Activated CD4-positive, alpha-beta T cell treated with anti-CD3 and anti-CD28 coated beads, Interleukin-2, amount 50 U/mL, for 4 hours (primary cell): Measurements from ENCODE around the gene COBLL1.

Experiments
- DNase-seq, 2 experiments: peaks; one replicate each; pipeline ENCODE4 v3.0.0-alpha.2; 2020

COBLL1 gene

DNA sequence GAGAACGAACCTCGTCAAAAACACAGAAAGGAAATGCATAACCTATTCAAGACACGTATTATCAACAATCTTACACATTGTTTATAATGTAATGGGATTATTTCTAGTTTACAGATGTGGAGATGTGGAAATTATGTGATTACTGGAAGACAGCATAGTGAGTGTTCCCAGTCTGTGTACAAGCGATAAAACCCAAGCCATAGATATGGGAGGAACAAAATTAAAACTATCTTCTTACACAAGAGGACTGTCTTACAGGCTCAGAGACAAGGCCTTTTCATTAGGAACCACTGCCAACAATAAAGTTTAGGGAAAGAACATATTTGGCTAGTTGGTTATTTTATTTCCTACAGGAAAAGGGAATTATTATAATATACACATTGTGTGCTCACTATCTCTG is 20.3 kb downstream of the COBLL1 start:
- DNase-seq, result no peak

DNA sequence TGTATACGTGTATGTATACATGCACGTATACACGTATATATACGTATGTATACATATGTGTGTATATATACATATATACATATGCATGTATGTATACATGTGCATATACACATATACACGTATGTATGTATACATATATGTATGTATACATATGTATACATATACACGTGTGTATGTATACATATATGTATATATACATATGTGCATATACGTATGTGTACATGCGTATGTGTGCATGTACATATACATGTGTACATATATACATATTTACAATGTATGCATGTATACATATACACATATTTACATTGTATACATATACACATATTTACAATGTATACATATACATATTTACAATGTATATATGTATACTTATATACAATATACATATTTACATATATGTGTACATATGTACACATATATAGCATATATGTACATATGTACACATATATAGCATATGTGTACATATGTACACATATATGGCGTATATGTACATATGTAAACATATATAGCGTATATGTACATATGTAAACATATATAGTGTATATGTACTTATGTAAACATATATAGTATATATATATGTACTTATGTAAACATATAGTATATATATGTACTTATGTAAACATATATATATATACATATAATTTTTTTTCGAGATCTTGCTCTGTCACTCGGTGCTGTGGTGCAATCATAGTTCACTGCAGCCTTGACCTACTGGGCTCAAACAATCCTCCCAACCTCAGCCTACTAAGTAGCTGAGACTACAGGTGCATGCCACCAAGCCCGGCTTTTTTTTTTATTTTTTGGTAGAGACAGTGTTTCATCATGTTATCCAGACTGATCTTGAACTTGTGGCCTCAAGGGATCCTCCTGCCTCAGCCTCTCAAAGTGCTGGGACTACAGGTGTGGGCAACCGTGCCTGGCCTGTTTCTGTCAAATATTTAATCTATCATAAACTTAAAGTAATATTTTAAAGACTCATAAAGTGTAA is 23.2 kb downstream of the COBLL1 start:
- no peak for DNase-seq

DNA sequence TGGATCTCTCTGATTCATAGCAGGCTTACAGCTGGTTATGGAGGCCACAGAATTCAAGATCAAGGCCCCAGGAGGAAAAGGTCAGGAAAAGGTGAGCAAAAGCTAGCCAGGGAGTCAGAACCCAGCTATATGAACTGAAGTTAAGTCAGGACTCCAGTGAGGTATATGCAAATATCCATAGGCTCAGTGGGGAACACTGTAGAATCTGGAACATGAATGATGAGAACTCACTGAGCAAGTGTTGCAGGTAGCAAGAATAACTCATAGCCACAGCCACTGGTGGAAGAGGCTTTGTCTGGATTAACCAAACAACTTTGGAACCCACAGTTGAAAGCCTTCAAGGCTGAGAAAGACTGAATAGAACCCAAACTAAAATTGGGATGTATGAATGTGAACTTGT is 24.7 kb downstream of the COBLL1 start:
- no peak for DNase-seq

DNA sequence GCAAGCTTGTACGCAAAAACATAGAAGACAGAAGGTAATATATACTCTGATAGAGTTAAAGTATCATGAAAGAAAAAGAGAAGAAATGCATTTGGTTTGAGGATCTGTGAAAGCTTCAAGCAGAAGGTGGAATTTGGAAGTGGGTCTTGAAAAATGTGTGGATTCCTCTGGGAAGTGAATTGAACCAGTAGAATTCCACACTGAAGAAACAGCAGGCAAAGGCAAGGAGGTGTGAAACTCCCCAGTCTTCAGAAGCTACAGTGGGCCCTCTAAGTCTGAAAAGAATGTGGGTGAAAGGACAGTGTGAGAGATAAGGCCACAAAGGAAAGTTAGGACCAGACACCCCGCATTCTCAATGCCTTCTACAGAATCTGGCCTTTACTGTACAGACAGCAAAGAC is 25.6 kb downstream of the COBLL1 start:
- no peak for DNase-seq

DNA sequence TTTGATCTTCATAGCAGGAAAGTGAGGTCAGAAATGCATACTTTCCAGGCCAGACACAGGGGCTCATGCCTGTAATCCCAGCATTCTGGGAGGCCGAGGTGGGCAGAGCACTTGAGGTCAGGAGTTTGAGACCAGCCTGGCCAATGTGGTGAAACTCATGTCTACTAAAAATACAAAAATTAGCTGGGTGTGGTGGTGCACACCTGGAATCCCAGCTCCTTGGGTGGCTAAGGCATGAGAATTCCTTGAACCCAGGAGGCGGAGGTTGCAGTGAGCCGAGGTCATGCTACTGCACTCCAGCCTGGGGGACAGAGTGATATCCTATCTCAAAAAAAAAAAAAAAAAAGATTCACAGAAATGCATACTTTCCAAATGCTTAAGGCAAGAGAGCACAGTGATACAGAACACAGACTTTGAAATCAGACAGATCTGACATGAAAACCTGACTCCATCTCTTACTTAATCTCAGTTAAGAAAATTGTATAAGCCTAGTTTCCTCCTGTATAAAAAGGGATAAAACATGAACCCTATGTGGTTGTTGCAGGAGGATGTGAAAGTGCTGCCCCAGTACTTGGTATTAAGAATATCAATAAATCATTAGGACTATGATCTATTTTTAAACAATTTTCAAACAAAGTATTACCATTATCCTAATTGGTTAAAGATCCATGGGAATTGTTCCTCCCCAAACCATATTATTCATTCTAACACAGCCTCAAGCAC is 26.4 kb downstream of the COBLL1 start:
- DNase-seq, result no peak

DNA sequence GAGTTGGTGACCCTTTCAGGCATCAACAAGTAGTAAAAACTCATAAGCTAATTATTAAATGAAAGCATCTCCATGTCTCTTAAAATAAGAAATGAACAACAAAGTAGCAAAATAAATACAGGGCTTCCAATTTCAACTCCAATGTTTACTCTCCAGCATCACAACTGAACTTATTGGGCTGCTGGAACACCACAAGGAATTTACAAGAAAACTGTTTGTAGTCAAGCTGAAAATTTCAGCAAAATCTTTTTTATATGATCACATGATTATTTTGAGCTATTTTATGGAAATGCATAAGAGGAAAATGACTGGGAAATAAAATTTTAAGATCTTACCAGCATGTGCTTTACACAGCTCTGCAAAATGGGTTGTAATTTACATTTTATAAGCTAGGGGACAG is 28.1 kb downstream of the COBLL1 start:
- DNase-seq, result no peak

DNA sequence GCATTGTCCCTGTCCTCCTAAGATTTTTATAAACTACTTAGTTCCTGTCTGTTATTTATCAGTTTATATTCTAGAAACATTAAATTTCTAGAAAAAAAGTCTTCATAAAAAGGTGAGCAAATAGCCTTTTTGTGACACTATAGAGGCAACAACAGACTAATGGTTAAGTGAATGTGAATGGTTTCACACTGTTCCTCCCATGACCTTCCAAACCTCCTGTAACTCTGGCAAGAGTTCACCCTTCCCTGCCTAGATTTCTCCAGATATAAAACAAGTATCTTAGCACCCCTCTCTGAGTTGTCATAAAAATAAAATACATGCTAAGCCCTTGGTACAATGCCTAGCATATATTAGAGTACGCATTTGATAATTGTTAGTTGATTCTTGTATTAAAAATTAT is 29.2 kb downstream of the COBLL1 start:
- no peak for DNase-seq

DNA sequence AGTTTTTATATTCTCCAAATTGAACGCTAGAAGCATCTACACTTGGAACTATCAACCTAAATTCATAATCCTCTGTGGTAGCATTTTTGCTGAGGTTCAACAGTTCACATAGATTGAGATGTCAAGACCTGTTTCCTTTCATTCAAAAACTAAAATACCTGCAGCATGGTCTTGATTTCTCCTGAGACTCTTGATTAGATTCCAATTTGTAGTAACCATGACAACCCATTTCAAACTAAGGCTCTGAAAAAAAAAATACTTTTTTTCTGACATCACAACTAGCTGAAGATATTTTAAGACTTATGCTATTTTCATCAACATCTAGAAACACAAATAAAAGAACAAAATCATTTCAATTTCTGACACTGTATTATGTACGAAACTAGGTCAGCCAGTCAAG is 29.8 kb downstream of the COBLL1 start:
- DNase-seq, result no peak

DNA sequence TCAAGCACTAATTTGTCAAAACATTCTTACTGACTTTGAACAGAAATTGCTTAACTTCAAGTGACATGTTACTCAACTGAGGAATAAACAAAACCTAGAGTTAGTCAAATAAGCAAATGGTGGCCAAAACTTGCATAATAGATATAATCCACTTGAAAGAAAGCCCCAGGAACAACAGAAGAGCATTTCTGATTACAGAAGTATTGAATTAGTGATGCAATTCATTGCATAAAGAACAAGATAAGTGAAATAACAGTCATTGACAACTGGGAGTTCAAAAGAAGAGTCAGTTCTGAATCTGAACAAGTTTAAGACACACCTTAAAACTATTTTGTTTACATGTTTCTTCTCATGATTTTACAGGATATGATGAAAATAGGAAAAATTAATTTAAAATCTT is 30.8 kb downstream of the COBLL1 start:
- DNase-seq, result no peak

DNA sequence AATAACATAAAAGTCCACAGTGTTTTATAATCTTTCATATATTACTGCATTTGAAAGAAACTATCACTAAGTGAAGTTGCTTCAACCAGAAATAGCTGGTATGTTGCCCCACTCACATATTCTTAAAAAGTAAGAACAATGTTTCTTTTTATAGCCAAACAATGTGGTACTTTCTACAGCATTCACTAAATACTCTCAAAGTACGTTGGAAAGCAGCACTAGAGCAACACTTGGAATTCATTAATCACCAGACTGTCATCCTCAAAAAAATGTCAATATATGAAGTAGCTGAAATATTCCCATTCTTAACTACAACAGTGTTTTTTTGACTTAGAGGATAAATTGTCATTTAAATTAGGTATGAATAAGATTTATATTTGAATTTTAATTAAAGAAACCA is 32.8 kb downstream of the COBLL1 start:
- no peak for DNase-seq

DNA sequence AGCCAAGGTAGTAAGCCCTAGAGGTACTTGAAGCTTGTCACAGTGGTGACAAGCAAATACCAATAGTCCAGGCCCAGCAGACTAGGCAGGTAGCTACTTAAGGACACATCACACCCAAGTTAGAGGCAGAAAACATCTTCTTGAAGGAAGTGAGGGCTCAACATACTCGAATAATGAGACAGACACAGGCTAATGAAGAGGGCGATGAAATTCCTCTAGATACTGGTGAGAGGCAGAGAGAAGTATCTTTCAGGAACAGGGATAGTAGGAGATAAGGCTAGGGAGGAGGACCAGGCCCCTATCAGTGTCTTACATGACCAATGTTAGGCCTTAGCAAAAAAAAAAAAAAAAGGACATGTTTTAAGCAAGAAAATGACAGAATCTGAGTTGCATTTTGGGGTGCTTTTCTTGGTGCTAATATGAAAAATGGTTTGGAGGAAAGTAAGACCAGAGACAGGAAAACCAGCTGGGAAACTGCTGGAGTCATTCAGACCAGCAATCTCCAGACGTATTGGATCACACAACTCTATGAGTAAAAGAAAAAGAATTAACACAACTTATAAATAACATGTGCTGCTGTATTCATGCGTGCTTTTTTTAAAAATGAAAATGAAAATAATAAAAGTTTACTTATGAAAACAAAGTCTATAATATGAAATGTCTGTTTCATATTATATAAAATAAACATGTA is 37.7 kb downstream of the COBLL1 start:
- DNase-seq, result no peak

DNA sequence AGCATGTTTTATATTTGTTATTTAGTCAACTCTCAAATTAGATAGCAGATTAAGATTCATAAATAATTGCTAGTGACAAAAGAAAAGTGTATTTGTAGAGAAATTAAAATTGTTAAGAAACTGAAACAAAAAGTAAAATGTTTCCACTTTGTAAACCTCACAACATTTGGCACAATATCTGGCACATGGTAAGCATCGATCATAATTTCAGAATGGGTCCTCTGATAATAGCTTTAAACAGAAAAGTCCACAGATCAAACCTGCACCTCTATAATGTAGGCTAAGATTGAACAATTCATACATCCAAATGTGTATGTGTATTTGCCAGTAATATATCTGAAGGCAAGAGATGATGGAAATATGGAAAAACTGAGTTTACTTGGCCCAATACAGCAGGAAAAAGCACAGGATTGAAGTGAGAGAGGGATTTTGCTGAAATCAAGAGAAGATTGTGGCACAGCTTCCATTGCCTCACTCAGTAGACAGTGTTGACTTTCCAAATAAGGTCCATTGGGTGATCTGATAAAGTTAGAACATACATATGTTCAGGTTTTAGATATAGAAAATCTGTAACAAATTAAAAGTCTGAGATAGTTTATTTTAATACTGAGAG is 39.4 kb downstream of the COBLL1 start:
- DNase-seq, result no peak

DNA sequence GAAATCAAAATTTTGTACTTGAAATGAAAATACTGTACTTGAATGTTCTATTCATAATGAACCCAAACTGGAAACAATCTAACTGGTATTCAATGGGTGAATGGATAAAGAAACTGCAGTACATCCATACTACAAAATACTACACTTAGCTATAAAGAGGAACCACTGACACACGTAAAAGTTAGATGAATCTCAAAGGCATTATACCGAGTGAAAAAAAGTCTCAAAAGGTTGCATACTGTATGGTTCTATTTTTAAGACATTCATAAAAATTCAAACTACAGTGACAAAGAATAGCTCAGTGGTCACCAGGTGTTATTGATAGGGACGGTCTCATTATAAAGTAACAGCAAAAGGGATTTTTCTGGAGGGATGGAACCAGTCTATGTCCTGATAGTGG is 41.1 kb downstream of the COBLL1 start:
- no peak for DNase-seq

DNA sequence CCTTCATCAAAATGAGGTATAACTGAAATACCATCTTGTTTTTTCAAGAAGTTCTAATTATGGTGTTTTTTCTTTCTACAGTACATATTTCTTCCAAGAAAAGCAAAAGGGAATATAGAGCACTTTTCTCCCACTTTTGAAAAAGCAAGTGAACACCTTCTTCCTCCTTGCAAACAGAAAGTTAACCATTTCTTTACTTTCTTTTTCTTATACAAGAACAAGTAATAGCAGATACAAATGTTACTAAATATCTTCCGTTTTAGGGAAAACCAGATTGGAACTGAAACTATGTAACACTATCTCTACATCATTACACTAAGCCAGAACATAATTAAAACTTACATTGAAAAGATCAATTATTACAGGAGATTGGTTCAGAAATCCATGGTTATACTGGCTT is 44.0 kb downstream of the COBLL1 start:
- no peak for DNase-seq

DNA sequence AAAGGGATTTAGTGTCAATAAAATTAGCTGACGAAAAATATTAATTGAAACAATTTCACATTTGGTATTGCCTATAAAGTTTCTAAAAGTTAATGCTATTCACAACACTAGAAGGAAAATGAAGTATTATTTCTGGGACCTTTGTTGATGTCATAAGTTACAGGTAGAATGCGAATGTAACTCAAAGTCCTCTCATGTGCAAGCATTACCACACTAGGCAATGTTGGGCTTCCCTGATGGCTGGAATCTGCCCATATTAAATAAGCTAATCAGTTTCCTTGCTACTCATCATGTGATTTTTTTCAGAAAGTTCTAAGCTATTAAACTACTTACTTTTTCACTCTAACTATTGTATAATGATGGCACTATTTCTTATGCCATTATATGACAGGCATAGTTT is 44.6 kb downstream of the COBLL1 start:
- no peak for DNase-seq

DNA sequence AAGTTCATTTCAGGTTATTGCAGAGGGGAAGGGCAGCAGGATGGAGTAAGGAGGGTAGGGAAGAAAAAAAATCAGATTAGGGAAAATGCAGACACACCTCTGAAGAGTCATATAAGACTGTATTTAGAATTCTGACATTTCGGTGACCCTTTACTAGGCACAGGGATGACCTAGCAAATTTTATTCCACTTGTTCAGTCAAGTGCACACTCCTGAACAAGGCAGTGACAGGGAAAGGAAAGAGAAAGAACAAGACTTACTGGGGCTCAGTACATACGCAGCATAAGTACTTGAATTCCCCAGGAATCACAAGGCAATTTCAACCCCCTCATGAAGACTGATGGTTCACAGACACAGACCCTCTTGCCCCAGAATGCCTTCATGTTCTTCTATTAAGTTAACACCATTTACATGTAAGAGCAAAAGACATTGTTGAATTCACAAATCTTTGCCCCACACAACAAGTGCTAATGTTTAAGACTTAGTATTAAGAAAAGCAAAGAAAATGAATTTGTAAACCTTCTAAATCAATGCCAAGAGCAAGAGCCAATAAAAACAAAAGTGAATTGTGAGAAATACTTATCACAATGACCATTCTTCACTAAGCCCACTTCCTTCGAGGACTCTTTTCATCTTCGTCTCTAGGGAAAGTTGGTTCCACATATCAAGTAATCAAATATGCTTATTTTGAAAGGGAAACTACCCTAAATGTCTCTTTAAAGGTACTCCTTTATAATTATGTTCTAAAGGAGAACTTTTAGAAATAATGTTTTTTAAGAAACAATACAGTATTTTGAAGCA is 47.0 kb downstream of the COBLL1 start:
- no peak for DNase-seq

DNA sequence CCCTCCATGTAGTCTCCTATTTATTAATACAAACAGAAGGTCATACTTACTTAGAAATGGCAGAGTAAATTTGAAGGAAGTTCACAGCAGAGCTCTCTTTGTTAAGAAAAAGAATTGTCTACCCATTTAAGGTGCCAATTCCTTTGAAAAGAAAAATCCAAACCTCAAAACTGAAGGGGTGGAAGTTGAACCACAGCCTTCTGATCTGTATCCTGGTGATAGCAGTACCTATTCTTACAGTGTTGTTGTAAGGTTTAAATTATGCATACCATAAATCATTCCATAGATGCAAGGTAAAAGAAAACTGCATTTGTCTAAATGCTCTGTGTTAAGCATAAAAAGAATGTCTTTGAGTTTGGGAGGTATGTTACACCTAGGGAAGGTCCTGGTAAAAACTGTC is 47.6 kb downstream of the COBLL1 start:
- no peak for DNase-seq

DNA sequence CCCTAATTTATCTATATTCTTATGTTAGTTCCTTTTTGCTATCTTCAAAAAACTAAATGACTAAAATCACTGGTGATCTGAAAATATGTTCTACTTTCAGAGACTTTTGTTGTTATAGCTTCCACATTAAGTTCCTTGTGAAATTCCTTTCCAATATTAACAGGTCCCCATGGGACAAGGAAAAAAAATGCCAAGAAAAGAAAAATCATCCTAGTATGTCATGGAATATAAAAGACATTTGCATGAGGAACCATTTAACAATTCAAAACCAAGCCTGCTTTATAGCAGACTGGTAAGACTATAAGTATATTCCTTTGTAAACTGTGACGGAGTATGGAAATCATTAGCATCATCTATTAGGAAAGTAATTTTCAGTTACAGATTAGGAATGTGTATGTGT is 48.1 kb downstream of the COBLL1 start:
- no peak for DNase-seq

DNA sequence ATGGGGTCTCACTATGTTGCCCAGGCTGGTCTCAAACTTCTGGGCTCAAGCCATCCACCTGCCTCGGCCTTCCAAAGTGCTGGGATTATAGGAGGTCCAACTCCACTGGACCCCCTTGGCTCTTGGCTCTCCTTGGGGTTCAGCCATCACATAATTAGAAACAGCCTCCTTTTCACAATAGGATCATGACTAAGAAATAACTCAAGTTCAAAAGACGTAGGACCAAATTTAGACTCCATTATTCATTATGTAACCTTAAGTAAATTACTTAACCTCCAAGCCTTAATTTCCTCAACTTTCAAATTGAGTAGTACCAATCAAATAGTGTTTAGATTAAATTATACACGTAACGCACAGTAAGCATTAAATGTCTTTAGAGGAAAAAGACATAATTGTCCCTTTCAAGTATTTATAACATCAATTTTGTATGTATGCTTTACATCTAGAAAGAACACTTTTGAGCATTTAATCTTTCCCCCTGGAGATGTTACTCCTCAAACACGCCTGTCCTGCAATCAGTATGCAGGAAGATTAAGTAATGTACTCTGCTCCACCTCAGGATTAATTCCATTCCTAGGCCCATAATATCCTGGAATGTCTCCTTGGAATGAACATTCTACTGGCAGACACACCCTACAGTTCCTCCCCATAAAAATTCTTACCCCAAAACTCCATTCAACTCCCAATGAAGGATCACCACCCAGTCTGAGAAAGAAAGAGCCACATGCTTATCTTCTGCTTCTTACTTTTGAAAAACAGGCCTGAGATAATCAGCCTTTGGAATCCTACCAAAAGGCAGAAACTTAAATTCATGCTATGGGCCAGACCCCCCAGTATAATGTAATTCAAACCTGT is 49.1 kb downstream of the COBLL1 start:
- no peak for DNase-seq

DNA sequence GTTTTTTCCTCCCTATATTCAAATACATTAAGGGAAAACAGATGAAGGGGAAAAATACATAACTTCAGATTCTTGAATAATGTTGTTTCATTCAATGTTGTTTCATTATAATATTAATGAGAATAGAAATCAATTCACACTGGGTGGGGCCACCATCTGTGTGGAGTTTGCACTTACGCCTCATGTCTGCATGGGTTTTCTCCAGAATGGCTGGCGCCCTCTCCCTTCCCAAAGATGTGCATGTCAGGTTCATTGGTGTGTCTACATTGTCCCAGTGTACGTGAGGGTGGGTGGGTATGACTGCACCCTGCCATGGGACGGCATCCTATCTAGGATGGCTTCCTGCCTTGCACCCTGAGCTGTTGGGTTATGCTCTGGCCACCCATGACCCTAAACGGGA is 51.7 kb downstream of the COBLL1 start:
- no peak for DNase-seq

DNA sequence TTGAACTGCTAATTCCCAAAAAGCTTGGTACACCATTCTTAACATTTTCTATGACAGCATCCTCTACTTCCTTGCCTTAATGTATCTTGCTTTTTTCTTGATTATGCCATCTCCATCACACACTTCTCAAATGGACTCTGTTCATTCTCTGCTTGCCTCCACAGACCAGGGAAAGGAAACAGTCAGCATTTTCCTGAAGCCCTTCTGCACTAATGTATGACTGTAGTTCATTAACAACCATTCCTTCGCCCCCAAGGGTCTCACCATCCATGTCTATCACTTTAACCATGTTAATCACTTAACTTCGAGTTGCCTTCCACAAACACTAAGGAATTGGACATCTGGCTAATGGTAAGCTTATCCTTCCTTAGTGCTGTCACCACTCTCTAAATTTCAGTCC is 54.8 kb downstream of the COBLL1 start:
- DNase-seq, result no peak
